GM12878 (cell line): ENCODE results near the gene ZBTB4. TPM values are rescaled to one million over a fixed set of nuclear protein-coding genes. Genes with fewer than 3 reads are reported as not detected.

Experiments used
- ATF7 ChIP-seq: fragments of 450-650 bp; IDR thresholded peaks from 2 replicates; pipeline ENCODE4 v1.6.1; 2016; ENCODE audit warnings: low read depth, mild to moderate bottlenecking
- BCL11A ChIP-seq: IDR thresholded peaks from 2 replicates; pipeline ENCODE4 v1.6.1; 2011; ENCODE audit warnings: low read depth, low read length
- BMI1 ChIP-seq: fragments of 450-650 bp; IDR thresholded peaks from 2 replicates; pipeline ENCODE4 v1.6.1; 2016; ENCODE audit warnings: mild to moderate bottlenecking, moderate library complexity, borderline replicate concordance
- CUX1 ChIP-seq: IDR thresholded peaks from 2 replicates; pipeline ENCODE4 v1.6.1; 2012; ENCODE audit warnings: improper control_type of control experiment, low read depth, low read length; ENCODE audit not compliant: insufficient replicate concordance
- DPF2 ChIP-seq: fragments of 450-650 bp; IDR thresholded peaks from 2 replicates; pipeline ENCODE4 v1.6.1; 2017; ENCODE audit warnings: mild to moderate bottlenecking
- E4F1 ChIP-seq: fragments of 450-650 bp; IDR thresholded peaks from 2 replicates; pipeline ENCODE4 v1.6.1; 2018; ENCODE audit warnings: borderline replicate concordance, mild to moderate bottlenecking; ENCODE audit not compliant: partially characterized antibody
- EED ChIP-seq: sonication (generic); IDR thresholded peaks from 2 replicates; pipeline ENCODE4 v1.6.1; 2016; ENCODE audit warnings: antibody characterized with exemption, low read depth
- EGR1 ChIP-seq, 2 experiments: IDR thresholded peaks; 1 replicate in 1 of 2; 2 replicates in 1 of 2; pipeline ENCODE4 v1.6.1; 2011 to 2012; ENCODE audit warnings: low read depth in 2 of 2, low read length in 2 of 2, borderline replicate concordance in 1 of 2, mild to moderate bottlenecking in 1 of 2, moderate library complexity in 1 of 2
- ELK1 ChIP-seq: IDR thresholded peaks from 2 replicates; pipeline ENCODE4 v1.6.1; 2012; ENCODE audit warnings: low read depth, low read length, improper control_type of control experiment
- FOS ChIP-seq: IDR thresholded peaks from 3 replicates; pipeline ENCODE4 v1.6.1; 2011; ENCODE audit warnings: borderline replicate concordance; ENCODE audit not compliant: insufficient read length; ENCODE audit errors: extremely low read depth
- FOXM1 ChIP-seq: IDR thresholded peaks from 2 replicates; pipeline ENCODE4 v1.6.1; 2012; ENCODE audit warnings: low read depth, mild to moderate bottlenecking, inconsistent platforms, low read length, moderate library complexity
- HDAC6 ChIP-seq: fragments of 200-600 bp; sonication (generic); IDR thresholded peaks from one replicate; pipeline ENCODE4 v1.8.0; 2017; ENCODE audit warnings: antibody characterized with exemption; ENCODE audit not compliant: unreplicated experiment
- JUNB ChIP-seq: IDR thresholded peaks from 2 replicates; pipeline ENCODE4 v1.6.1; 2016; ENCODE audit warnings: antibody characterized with exemption, mild to moderate bottlenecking
- KDM1A ChIP-seq: fragments of 200-600 bp; sonication (generic); IDR thresholded peaks from 2 replicates; pipeline ENCODE4 v1.6.1; 2016; ENCODE audit warnings: borderline replicate concordance
- MXI1 ChIP-seq: fragments of 150-350 bp; IDR thresholded peaks from 2 replicates; pipeline ENCODE4 v1.6.1; 2011; ENCODE audit warnings: low read depth, mild to moderate bottlenecking, inconsistent platforms, low read length, improper control_type of control experiment
- NFYB ChIP-seq: IDR thresholded peaks from 2 replicates; pipeline ENCODE4 v1.6.1; 2011; ENCODE audit warnings: low read depth, mild to moderate bottlenecking, low read length, improper control_type of control experiment, moderate library complexity; ENCODE audit not compliant: insufficient read depth
- RAD21 ChIP-seq: IDR thresholded peaks from 2 replicates; pipeline ENCODE4 v1.6.1; 2011; ENCODE audit warnings: mild to moderate bottlenecking, low read depth, low read length, moderate library complexity; ENCODE audit not compliant: insufficient read depth
- RFX5 ChIP-seq: IDR thresholded peaks from 2 replicates; pipeline ENCODE4 v1.6.1; 2011; ENCODE audit warnings: low read depth, low read length, improper control_type of control experiment
- SREBF2 ChIP-seq: IDR thresholded peaks from 2 replicates; pipeline ENCODE4 v1.6.1; 2012; ENCODE audit warnings: mild to moderate bottlenecking, low read length
- STAT1 ChIP-seq: fragments of 450-650 bp; conservative IDR thresholded peaks from 2 replicates; pipeline ENCODE4 v1.6.1; 2014; ENCODE audit warnings: antibody characterized with exemption, mild to moderate bottlenecking
- TCF12 ChIP-seq: IDR thresholded peaks from 2 replicates; pipeline ENCODE4 v1.6.1; 2011; ENCODE audit warnings: low read depth, mild to moderate bottlenecking, low read length
- ZNF24 ChIP-seq: fragments of 450-650 bp; IDR thresholded peaks from 2 replicates; pipeline ENCODE4 v1.6.1; 2017; ENCODE audit warnings: antibody characterized with exemption, mild to moderate bottlenecking
- ZZZ3 ChIP-seq: IDR thresholded peaks from 2 replicates; pipeline ENCODE4 v1.6.1; 2011; ENCODE audit warnings: low read depth; ENCODE audit not compliant: control insufficient read depth, insufficient read length
- polyA plus RNA-seq, 11 experiments: library from polyadenylated mRNA; depleted of rRNA in 4 of 11; unstranded in 6 of 11; stranded (reverse) in 5 of 11; fragments of >200 nt; fragmentation: Nextera tagmentation in 4 of 11; fragmentation: Illumina TruSeq in 1 of 11; extraction: Ambion mirVana in 4 of 11; extraction: Trizol in 1 of 11; gene quantifications; 1 replicate in 1 of 11; 2 replicates in 10 of 11; pipeline versions ENCODE4 v1.2.1 to v1.2.3, GENCODE V29; 2011 to 2016; ENCODE audit warnings: inconsistent platforms in 2 of 11, missing spikeins in 2 of 11, low read depth in 1 of 11
- total RNA-seq, 4 experiments: library from RNA; depleted of rRNA in 3 of 4; stranded (reverse); fragments of >200 nt in 3 of 4; fragmentation: Illumina TruSeq in 1 of 4; extraction: Trizol in 1 of 4; gene quantifications; 2 replicates each; pipeline versions ENCODE4 v1.2.1 to v1.2.3, GENCODE V29; 2013 to 2021

ZBTB4 gene
- total and polyA plus RNA-seq, 10 of the 15 experiments (the other 5 are each of a cell fraction or from before 2014, with no cell fraction given), result 2.0 to 14.9 (median 6.9) TPM

- TF ChIP-seq RFX5 (no peak), CUX1 (no peak), BMI1 (no peak), EED (no peak), JUNB (no peak), ZNF24 (no peak), FOS (no peak), MXI1 (peak; percentile 44; the same call in 1 of the 2 replicates), SREBF2 (no peak), KDM1A (no peak), TCF12 (peak; percentile 93), ELK1 (peak; percentile 57), ZZZ3 (no peak), RAD21 (peak; percentile 12; the same call in 1 of the 2 replicates), E4F1 (peak; percentile 24), HDAC6 (no peak), FOXM1 (no peak), DPF2 (0 out of 2 replicates have a peak, but pooled peaks have one; percentile 45), ATF7 (peak; percentile 39), BCL11A (0 out of 2 replicates have a peak, but pooled peaks have one; percentile 4), STAT1 (no peak), EGR1 (IDR thresholded peaks at IDR 0.05; ENCODE audit: borderline replicate concordance in 1 of 2, low read depth in 2 of 2, low read length in 2 of 2) (no peak), NFYB (no peak)
These were observed 4.0 kb upstream of the ZBTB4 start (continued) for GRCh38 chr17:7483255-7484066.
